ENCODE results near the gene TMEM94. TPM values are rescaled to one million over a fixed set of nuclear protein-coding genes. Genes with fewer than 3 reads are reported as not detected.

The TMEM94 gene
- total and polyA plus RNA-seq, 2 of the 13 experiments (the other 11 are each of a cell fraction or from before 2014, with no cell fraction given): 32.6 to 134 TPM

GRCh38 chr17:75515496-75516254, 59.2 kb downstream of the TMEM94 start, which contains the start of gene CASKIN2 (continued):
- TF ChIP-seq ZNF704 (CRISPR knock-in tag; IDR thresholded peaks at IDR 0.05; ENCODE audit: borderline replicate concordance) (peak; percentile 97), ZNF10 (CRISPR knock-in tag; IDR thresholded peaks at IDR 0.05; ENCODE audit: borderline replicate concordance, low read depth) (no peak), ZNF430 (CRISPR knock-in tag; IDR thresholded peaks at IDR 0.05) (peak; percentile 98; the same call in 1 of the 2 replicates), NFKB2 (CRISPR knock-in tag; IDR thresholded peaks at IDR 0.05; ENCODE audit: borderline replicate concordance) (peak; percentile 97), AHDC1 (CRISPR knock-in tag; IDR thresholded peaks at IDR 0.05; ENCODE audit: borderline replicate concordance) (no peak; the same call in 1 of the 2 replicates), ZNF296 (CRISPR knock-in tag; conservative IDR thresholded peaks at IDR 0.05) (peak; percentile 96), BRD4 (CRISPR knock-in tag; IDR thresholded peaks at IDR 0.05) (no peak), MATR3 (CRISPR knock-in tag; IDR thresholded peaks at IDR 0.05) (no peak), SNAPC4 (CRISPR knock-in tag; IDR thresholded peaks at IDR 0.05) (peak; percentile 96), DNMT3B (CRISPR knock-in tag; conservative IDR thresholded peaks at IDR 0.05) (peak; percentile 97), ZNF569 (CRISPR knock-in tag; IDR thresholded peaks at IDR 0.05; ENCODE audit: borderline replicate concordance) (peak; percentile 100), BHLHE40 (IDR thresholded peaks at IDR 0.05; ENCODE audit: low read length) (peak; percentile 80), TBX3 (IDR thresholded peaks at IDR 0.05; ENCODE audit: borderline replicate concordance) (peak; percentile 80), UBTF (CRISPR knock-in tag; IDR thresholded peaks at IDR 0.05) (peak; percentile 93)

Measured in HepG2 (cell line).